ENCODE results near the gene ATE1.

DNA sequence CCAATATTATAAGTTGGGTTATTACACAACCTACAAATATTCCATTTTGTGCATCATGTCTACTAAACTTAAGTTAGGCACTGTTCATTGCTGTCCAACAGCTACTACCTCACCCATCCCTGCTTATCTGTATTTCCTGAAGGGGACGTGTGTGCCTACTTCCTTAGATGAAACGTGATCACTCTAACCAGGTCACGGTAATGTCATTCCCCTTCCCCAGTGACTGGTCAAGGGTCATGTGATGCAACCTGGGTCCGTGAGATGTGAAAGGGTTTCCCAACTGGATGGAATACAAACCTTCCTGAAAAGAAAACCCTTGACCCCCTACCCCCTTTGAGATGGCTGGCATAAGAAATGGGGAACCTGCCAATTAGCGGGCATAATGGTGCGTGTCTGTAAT lies 48.8 kb upstream of the ATE1 start:
- TF ChIP-seq POLR2A (IDR thresholded peaks at IDR 0.05): no peak
- TF ChIP-seq, protein P1, sequence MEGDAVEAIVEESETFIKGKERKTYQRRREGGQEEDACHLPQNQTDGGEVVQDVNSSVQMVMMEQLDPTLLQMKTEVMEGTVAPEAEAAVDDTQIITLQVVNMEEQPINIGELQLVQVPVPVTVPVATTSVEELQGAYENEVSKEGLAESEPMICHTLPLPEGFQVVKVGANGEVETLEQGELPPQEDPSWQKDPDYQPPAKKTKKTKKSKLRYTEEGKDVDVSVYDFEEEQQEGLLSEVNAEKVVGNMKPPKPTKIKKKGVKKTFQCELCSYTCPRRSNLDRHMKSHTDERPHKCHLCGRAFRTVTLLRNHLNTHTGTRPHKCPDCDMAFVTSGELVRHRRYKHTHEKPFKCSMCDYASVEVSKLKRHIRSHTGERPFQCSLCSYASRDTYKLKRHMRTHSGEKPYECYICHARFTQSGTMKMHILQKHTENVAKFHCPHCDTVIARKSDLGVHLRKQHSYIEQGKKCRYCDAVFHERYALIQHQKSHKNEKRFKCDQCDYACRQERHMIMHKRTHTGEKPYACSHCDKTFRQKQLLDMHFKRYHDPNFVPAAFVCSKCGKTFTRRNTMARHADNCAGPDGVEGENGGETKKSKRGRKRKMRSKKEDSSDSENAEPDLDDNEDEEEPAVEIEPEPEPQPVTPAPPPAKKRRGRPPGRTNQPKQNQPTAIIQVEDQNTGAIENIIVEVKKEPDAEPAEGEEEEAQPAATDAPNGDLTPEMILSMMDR (IDR thresholded peaks at IDR 0.05): no peak

All from stomach (tissue), 4 donors.